ENCODE data around the gene HIVEP3. TPM values are rescaled to one million over a fixed set of nuclear protein-coding genes. Genes with fewer than 3 reads are reported as not detected.

The HIVEP3 gene
- total RNA-seq, 4 donors from 2014 or later, result 1.4 to 3.0 (median 2.3) TPM

GRCh38 chr1:41683681-41684500 lies 234.8 kb downstream of the HIVEP3 start:
- 51% methylated on average over 4 of the region's 4 CpGs for WGBS
- H3K27me3 ChIP-seq, result no peaks in the 10 kb centered on the region
- H3K9me3 ChIP-seq, result no peaks in the 10 kb centered on the region
- no peak overlapping the region for H3K4me3 ChIP-seq
- H3K4me1 ChIP-seq, result peaks cover 0 to 19% (median 13%) of the 10 kb centered on the region in 4 donors
- no peak for DNase-seq (ENCODE audit: extremely low spot score)
- no peak overlapping the region for H3K27ac ChIP-seq (replicated peaks in 1 of 4)
- intact Hi-C loops (cut with DNase I), result no loop called here
- H3K36me3 ChIP-seq, result no peaks in the 10 kb centered on the region
- no peak for TF ChIP-seq POLR2A (IDR thresholded peaks at IDR 0.05; ENCODE audit: low read depth)
- TF ChIP-seq CTCF (IDR thresholded peaks at IDR 0.05), result no peak
- no peak for TF ChIP-seq POLR2AphosphoS5 (IDR thresholded peaks at IDR 0.05)
- no peak for TF ChIP-seq EP300 (IDR thresholded peaks at IDR 0.05)

- Histone ChIP-seq H3K9me3 (no peaks in the 10 kb centered on the region), H3K27me3 (no peaks in the 10 kb centered on the region), H3K4me3 (no peak overlapping the region), H3K4me1 (peaks cover 0 to 24% (median 15%) of the 10 kb centered on the region in 4 donors), H3K27ac (replicated peaks in 1 of 4) (no peak overlapping the region), H3K36me3 (no peaks in the 10 kb centered on the region)
- no peak for TF ChIP-seq CTCF (IDR thresholded peaks at IDR 0.05)
- no peak for TF ChIP-seq EP300 (IDR thresholded peaks at IDR 0.05)
- TF ChIP-seq POLR2AphosphoS5 (IDR thresholded peaks at IDR 0.05), result no peak
- no peak for TF ChIP-seq POLR2A (IDR thresholded peaks at IDR 0.05; ENCODE audit: low read depth)
- DNase-seq (ENCODE audit: extremely low spot score), result no peak
- WGBS, result 96% methylated on average over 6 of the region's 6 CpGs
- intact Hi-C loops (cut with DNase I), result no loop called here
Measured at GRCh38 chr1:41682845-41683625, 235.7 kb downstream of the HIVEP3 start.

- intact Hi-C loops (cut with DNase I), result no loop called here
- Histone ChIP-seq H3K27me3 (no peaks in the 10 kb centered on the region), H3K9me3 (no peaks in the 10 kb centered on the region), H3K4me1 (peaks cover 0 to 24% (median 15%) of the 10 kb centered on the region in 4 donors), H3K27ac (replicated peaks in 1 of 4) (no peak overlapping the region), H3K4me3 (no peak overlapping the region), H3K36me3 (no peaks in the 10 kb centered on the region)
- TF ChIP-seq POLR2A (IDR thresholded peaks at IDR 0.05; ENCODE audit: low read depth), result no peak
- TF ChIP-seq POLR2AphosphoS5 (IDR thresholded peaks at IDR 0.05), result no peak
- no peak for TF ChIP-seq CTCF (IDR thresholded peaks at IDR 0.05)
- WGBS, result 100% methylated on average over 4 of the region's 5 CpGs
- DNase-seq (ENCODE audit: extremely low spot score), result no peak
Measured at GRCh38 chr1:41682149-41682548, 236.6 kb downstream of the HIVEP3 start.

- no peak for TF ChIP-seq POLR2AphosphoS5 (IDR thresholded peaks at IDR 0.05)
- no peak for TF ChIP-seq CTCF (IDR thresholded peaks at IDR 0.05)
- no peak for TF ChIP-seq EP300 (IDR thresholded peaks at IDR 0.05)
- no peak for DNase-seq (ENCODE audit: extremely low spot score)
Measured at GRCh38 chr1:41681331-41682098, 237.2 kb downstream of the HIVEP3 start.

More at GRCh38 chr1:41681331-41682098, 237.2 kb downstream of the HIVEP3 start:
- no peaks in the 10 kb centered on the region for H3K36me3 ChIP-seq
- H3K27me3 ChIP-seq, result no peaks in the 10 kb centered on the region
- 77% methylated on average over 9 of the region's 11 CpGs for WGBS
- no peaks in the 10 kb centered on the region for H3K9me3 ChIP-seq
- no peak overlapping the region for H3K4me3 ChIP-seq
- intact Hi-C loops (cut with DNase I), result no loop called here
- H3K4me1 ChIP-seq, result peaks cover 0 to 24% (median 15%) of the 10 kb centered on the region in 4 donors
- H3K27ac ChIP-seq (replicated peaks in 1 of 4), result no peak overlapping the region
